OCI-LY7 (cell line): Measurements from ENCODE around the gene FALEC.

Source experiments
- EZH2phosphoT487 ChIP-seq: fragments of 200-600 bp; sonication (generic); IDR thresholded peaks from 2 replicates; pipeline ENCODE4 v1.6.1; 2018; ENCODE audit warnings: low read depth, borderline replicate concordance, mild to moderate bottlenecking, mixed run types, antibody characterized with exemption, low read length, moderate library complexity, mixed read lengths
- TF ChIP-seq, protein P1 (sequence below): fragments of 200-600 bp; sonication (generic); conservative IDR thresholded peaks from 2 replicates; pipeline ENCODE4 v1.5.1; 2014; ENCODE audit warnings: mild to moderate bottlenecking, antibody characterized with exemption, low read length, moderate library complexity, mixed read lengths

DNA sequence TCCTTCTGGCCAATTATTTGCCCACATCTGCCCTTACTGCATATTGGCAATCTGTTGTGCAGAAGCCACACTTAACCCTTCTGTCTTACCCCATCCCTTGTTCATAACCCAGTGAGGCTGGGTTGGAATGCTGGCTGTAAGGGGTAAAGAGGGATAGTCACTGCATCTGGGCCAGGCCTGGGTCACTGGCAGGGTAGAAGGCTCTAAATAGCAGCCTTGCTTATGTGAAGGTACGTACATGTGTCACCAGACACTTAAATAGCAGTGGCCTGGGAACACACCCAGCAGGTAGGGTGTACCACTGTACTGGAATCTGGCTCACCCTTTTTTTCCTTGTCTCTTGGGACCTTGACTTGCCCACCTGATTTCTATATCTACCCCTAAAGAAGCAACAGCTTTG, 38.2 kb upstream of the FALEC start:
- TF ChIP-seq, protein P1, sequence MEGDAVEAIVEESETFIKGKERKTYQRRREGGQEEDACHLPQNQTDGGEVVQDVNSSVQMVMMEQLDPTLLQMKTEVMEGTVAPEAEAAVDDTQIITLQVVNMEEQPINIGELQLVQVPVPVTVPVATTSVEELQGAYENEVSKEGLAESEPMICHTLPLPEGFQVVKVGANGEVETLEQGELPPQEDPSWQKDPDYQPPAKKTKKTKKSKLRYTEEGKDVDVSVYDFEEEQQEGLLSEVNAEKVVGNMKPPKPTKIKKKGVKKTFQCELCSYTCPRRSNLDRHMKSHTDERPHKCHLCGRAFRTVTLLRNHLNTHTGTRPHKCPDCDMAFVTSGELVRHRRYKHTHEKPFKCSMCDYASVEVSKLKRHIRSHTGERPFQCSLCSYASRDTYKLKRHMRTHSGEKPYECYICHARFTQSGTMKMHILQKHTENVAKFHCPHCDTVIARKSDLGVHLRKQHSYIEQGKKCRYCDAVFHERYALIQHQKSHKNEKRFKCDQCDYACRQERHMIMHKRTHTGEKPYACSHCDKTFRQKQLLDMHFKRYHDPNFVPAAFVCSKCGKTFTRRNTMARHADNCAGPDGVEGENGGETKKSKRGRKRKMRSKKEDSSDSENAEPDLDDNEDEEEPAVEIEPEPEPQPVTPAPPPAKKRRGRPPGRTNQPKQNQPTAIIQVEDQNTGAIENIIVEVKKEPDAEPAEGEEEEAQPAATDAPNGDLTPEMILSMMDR: no peak
- TF ChIP-seq EZH2phosphoT487: no peak
